ENCODE measurements around the gene NELL1. TPM values are rescaled to one million over a fixed set of nuclear protein-coding genes. Genes with fewer than 3 reads are reported as not detected.

Gene NELL1
- total RNA-seq, 4 donors from 2014 or later = not detected

GRCh38 chr11:21225860-21226259 is 556.5 kb downstream of the NELL1 start:
- no peaks in the 10 kb centered on the region for H3K27me3 ChIP-seq
- 90 to 95% methylated on average over 3 of the region's 3 CpGs for WGBS, 2 donors
- H3K4me1 ChIP-seq = no peaks in the 10 kb centered on the region
- no peak for DNase-seq
- no peak overlapping the region for H3K27ac ChIP-seq
- no peaks in the 10 kb centered on the region for H3K36me3 ChIP-seq
- TF ChIP-seq CTCF (IDR thresholded peaks at IDR 0.05) = no peak
- TF ChIP-seq POLR2A (IDR thresholded peaks at IDR 0.05) = no peak
- intact Hi-C loops (cut with DNase I) = no loop called here
- no peak overlapping the region for H3K4me3 ChIP-seq (replicated peaks in 1 of 3)
- H3K9me3 ChIP-seq = no peaks in the 10 kb centered on the region

GRCh38 chr11:21229224-21229623 is 559.8 kb downstream of the NELL1 start:
- no peak overlapping the region for H3K27ac ChIP-seq
- 91 to 99% methylated on average over 9 of the region's 9 CpGs for WGBS, 2 donors
- no peaks in the 10 kb centered on the region for H3K36me3 ChIP-seq
- TF ChIP-seq CTCF (IDR thresholded peaks at IDR 0.05) = no peak
- no peak for TF ChIP-seq POLR2A (IDR thresholded peaks at IDR 0.05)
- no peak overlapping the region for H3K4me3 ChIP-seq (replicated peaks in 1 of 3)
- no peaks in the 10 kb centered on the region for H3K4me1 ChIP-seq
- H3K9me3 ChIP-seq = no peaks in the 10 kb centered on the region
- H3K27me3 ChIP-seq = no peaks in the 10 kb centered on the region
- no peak for DNase-seq
- intact Hi-C loops (cut with DNase I) = no loop called here

- TF ChIP-seq POLR2A (IDR thresholded peaks at IDR 0.05) = no peak
- TF ChIP-seq CTCF (IDR thresholded peaks at IDR 0.05) = no peak
- 21 to 35% methylated on average over 1 of the region's 1 CpG for WGBS, 2 donors
- no peak for DNase-seq
- no peaks in the 10 kb centered on the region for H3K4me1 ChIP-seq
- intact Hi-C loops (cut with DNase I) = no loop called here
- H3K9me3 ChIP-seq = no peaks in the 10 kb centered on the region
- H3K27ac ChIP-seq = no peak overlapping the region
- no peaks in the 10 kb centered on the region for H3K36me3 ChIP-seq
- H3K4me3 ChIP-seq (replicated peaks in 1 of 3) = no peak overlapping the region
- H3K27me3 ChIP-seq = no peaks in the 10 kb centered on the region
These were observed 580.8 kb downstream of the NELL1 start for GRCh38 chr11:21250196-21250595.

- intact Hi-C loops (cut with DNase I) = no loop called here
- no peaks in the 10 kb centered on the region for H3K9me3 ChIP-seq
- no peaks in the 10 kb centered on the region for H3K36me3 ChIP-seq
- no peaks in the 10 kb centered on the region for H3K4me1 ChIP-seq
- H3K27me3 ChIP-seq = no peaks in the 10 kb centered on the region
- H3K27ac ChIP-seq = no peak overlapping the region
- no peak for DNase-seq
- no peak overlapping the region for H3K4me3 ChIP-seq (replicated peaks in 1 of 3)
- TF ChIP-seq POLR2A (IDR thresholded peaks at IDR 0.05) (no peak), CTCF (IDR thresholded peaks at IDR 0.05) (no peak)
These were observed 584.7 kb downstream of the NELL1 start for GRCh38 chr11:21254055-21254454.

GRCh38 chr11:21254790-21255189 is 585.4 kb downstream of the NELL1 start:
- intact Hi-C loops (cut with DNase I) = no loop called here
- DNase-seq = no peak

More at GRCh38 chr11:21254790-21255189, 585.4 kb downstream of the NELL1 start:
- Histone ChIP-seq H3K4me3 (replicated peaks in 1 of 3) (no peak overlapping the region), H3K27ac (no peak overlapping the region), H3K36me3 (no peaks in the 10 kb centered on the region), H3K9me3 (no peaks in the 10 kb centered on the region), H3K27me3 (no peaks in the 10 kb centered on the region), H3K4me1 (no peaks in the 10 kb centered on the region)
- WGBS, 2 donors = 57 to 63% methylated on average over 3 of the region's 3 CpGs
- no peak for TF ChIP-seq POLR2A (IDR thresholded peaks at IDR 0.05)
- no peak for TF ChIP-seq CTCF (IDR thresholded peaks at IDR 0.05)
